Superior temporal gyrus (tissue), 1 donor: ENCODE measurements around the gene LRRTM2.
A peak's percentile ranks its signal among the peaks of the same experiment; 100 is the strongest.
"Not testable (repeated sequence)": the region's sequence is repeated elsewhere in the genome, so short reads cannot be mapped to it uniquely, and the experiment has no call there.

Experiments used
- DNase-seq: peaks from one replicate; pipeline ENCODE4 v3.0.0-alpha.2; 2016; ENCODE audit errors: extremely low spot score

The LRRTM2 gene, protein sequence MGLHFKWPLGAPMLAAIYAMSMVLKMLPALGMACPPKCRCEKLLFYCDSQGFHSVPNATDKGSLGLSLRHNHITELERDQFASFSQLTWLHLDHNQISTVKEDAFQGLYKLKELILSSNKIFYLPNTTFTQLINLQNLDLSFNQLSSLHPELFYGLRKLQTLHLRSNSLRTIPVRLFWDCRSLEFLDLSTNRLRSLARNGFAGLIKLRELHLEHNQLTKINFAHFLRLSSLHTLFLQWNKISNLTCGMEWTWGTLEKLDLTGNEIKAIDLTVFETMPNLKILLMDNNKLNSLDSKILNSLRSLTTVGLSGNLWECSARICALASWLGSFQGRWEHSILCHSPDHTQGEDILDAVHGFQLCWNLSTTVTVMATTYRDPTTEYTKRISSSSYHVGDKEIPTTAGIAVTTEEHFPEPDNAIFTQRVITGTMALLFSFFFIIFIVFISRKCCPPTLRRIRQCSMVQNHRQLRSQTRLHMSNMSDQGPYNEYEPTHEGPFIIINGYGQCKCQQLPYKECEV

DNA sequence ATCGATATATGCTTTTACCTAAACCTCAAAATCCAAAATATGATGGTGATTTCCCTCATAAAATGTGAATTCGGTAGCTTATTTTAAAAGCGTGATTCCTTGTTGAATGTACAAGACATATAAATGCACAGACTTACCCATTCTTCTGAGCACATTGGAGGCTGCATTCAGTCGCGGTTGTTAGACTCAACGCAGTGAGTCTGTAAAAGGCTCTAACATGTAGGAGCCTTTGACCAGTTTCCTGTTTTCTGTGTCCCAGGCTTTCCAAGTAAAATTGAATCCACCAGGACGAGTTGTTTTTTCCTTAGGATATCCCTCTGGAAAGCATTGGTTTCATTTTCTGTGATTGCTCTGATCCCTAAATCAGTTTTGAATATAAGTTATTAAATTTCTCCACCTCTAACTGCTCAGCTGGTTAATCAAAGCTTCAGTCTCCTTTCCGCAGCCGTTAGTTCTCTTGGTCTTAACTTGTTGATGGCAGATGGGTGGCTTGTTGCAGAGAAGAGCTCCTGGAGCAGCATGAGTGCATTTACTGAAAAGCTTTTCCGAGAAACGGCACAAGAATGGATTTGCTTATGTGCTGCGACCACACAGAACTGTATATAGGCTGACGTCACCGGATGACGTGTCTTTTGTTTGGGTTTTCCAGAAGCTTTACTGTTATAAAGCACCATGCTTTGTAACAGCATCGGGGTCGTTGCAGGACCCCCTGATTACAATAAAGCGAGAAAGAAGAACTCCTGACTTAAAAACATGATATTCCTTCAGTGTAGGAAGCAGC is at the start of gene LRRTM2:
Gene LRRTM2 (minus strand): TSS at position 565 of the 781 bp plus-strand sequence. CDS start 424 bp downstream, at position 141.
- DNase-seq: peak; percentile 97

DNA sequence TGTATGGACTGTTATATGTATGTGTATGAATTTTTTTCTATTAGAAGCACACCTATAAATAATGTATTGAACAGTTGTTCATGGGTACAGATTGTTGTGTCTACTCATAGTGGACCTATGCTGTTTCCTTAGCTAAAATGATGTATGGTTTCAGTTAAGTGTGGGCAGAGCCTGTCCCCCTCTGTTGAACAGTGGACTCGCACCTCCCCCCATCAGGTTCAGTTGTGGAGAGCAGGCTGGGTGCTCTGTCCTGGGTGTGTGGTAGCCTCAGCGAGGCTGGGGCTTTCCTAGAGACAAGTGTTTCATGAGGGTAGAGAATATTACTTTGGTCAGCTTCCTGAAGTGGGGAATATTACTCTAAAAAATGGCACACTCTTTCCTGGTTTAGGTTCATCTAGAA is 47.4 kb upstream of the LRRTM2 start:
- DNase-seq: no peak

DNA sequence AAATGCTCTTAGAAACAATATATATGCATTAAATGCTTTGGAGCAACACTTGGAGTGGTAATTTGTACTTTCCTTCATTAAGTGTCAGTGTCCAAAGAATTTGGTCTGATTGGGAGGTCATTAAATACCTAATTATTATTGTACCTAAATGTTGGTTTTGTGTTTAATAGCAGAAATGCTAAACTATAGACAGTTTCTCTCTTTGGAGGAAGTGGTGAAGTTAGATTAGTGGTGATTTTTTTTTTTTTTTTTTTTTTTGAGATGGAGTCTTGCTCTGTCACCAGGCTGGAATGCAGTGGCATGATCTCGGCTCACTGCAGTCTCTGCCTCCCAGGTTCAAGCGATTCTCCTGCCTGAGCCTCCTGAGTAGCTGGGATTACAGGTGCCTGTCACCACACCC is 46.2 kb upstream of the LRRTM2 start:
- DNase-seq: not testable (repeated sequence)

DNA sequence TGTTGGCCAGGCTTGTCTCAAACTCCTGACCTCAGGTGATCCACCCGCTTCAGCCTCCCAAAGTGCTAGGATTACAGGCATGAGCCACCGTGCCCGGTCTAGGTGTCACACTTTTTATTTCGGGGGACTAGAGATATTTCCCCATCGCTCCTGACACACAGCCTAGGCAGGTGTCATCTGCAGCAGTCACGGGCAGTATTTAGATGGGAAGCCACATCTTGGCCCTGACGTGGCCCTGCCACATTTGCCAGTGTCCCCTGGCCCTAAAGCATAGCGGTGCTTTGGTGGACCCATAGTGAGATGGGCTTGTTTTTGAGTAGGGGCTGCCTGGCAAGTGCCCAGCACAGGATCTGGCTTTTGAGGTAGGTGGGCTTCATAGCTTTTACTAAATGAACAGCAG is 45.0 kb upstream of the LRRTM2 start:
- DNase-seq: no peak

DNA sequence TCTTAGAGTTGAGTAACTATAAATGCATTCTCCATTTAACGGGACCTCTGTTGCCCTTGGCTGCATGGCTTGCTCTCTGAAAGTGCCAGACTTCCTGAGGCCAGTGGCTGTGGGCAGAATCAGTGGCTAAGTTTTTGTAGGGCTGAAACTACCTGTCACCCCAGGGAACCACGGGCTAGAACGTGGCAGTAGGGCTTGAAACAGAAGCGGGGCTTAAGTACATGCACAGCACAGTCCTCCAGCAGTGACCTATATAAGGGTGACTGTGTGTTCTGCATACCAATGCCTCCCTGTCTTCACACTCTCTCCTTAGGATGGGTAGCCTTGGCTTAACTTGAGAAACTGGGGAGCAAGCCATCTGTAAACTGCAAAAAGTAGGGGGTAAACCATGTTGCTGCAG is 43.6 kb upstream of the LRRTM2 start:
- DNase-seq: no peak

DNA sequence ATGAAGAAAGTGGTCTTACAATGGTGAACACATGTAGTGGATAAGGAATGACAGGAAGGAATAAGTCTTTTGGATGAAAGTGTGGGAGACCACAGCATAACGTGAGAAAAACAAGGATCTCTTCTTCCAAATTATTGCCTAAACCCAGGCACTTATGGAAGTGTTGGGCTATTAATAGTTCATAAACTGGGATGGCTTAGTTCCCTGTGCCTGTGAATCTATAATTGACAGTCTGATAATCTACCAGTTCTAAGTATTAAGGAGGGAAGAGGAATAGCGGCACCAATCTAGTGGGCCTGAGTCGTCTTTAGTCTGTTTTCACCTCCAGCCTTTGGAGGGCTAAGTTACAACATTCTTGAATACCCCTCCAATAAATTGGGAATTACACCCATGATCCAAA is 39.2 kb upstream of the LRRTM2 start:
- no peak for DNase-seq

DNA sequence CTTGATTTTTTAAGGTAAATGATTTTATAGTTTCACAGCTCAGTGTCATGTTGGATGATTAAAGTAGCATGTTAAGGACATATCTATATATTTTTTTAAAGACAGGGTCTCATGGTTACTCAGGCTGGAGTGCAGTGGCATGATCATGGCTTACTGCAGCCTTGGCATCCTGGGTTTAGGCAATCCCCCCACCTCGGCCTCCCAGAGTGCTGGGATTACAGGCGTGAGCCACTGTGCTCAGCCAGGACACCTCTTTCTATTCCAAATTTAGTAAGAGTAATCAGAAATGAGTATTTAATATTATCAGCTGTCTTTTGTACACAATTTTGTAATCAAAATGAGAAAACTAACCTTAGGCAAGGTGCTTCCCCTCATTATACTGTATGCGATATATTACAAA is 38.6 kb upstream of the LRRTM2 start:
- DNase-seq: no peak

DNA sequence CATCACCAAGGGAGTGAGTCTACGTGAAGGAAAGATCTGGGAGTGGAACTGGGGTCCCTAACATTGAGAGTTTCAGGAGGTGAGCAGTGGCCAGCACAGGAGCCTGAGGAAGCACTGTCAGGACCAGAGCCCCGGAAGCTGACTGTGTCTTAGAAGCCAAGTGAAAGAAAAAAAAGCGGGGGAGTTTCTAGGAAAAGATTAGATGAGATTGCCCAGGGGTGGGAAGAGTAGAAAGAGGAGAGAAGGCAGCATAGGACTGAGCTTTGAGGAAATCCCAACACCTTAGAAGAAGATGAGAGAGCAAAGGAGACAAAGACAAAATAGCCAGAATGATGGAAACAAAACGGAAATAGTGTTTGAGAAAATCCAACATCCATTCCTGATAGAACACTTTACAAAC is 37.0 kb upstream of the LRRTM2 start:
- no peak for DNase-seq

DNA sequence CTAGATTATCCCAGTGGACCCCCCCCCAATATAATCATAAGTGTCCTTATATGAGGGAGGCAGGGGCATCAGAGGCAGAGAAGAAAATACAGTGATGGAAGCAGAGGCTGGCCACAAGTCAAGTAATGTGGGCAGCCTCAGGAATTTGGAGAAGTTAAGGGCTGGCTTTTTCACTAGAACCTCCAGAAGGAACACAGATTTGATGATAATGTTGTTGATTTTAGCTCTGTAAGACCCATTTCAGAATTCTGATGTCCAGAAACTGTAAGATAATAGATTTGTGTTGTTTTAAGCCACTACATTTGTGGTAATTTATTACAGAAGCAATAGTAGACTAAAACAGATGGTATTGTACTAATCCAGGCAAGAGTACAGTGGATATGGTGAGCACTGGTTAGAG is 36.3 kb upstream of the LRRTM2 start:
- no peak for DNase-seq

DNA sequence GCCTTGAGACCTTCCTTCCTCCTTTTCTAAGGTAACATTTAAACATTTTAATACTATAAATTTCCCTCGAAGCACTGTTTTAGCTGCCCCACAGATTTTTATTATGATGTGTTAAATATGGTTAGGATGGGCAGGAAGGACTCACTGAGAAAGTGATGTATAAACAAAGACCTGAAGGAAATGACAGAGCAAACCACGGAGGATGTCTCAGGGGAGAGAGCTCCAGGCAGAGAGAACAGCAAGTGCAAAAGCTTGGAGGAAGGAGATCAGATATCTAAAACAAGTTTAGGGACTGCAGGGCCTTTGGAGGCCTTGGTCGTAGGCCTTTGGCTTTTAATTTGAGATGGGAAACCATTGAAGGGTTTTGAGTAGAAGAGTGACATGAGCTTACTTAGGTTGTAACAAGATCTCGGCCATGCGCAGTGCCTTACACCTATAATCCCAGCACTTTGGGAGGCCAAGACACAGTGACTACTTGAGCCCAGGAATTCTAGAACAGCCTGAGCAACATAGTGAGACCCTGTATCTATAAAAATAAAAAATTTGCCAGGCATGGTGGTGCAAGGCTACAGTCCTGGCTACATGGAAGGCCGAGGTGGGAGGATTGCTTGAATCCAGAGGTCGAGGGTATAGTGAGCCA is 35.5 kb upstream of the LRRTM2 start:
- no peak for DNase-seq

DNA sequence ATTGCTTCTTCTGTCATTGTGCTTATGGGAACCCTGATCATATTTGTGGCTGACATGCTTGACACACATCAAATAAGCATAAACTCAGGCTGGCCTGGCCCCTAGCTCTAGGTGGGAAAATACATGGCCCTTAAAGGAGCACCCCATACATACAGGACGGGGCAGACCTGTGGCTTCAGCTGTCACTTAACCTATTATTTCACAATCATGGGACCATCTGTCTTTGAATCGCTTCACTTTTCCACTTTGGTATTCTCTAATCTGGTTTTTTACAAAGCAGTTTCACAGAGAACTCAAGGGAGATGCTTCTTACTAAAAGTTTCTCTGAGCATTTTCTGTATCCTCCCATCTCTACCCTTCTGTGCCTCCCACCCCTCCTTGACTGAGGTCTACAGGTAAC is 34.6 kb upstream of the LRRTM2 start:
- DNase-seq: no peak

DNA sequence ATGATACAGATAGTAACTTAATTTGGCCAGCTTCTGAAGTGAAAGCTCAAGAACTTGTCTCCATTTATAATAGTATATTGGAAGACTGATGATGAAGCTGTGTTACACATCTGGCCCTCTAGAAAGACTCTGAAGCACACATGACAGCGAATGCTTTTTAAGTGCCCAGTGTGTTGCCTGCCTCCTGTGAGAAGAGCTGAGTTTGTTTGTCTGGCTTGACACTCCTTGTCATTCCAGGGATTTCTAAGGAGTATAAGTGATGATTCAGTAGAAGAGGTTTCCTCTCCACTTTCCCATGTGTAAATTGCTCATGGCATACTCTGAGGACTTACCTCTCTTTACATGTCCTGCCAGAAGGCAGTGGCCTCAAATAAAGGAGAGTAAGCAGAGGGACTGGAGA is 30.4 kb upstream of the LRRTM2 start:
- no peak for DNase-seq

DNA sequence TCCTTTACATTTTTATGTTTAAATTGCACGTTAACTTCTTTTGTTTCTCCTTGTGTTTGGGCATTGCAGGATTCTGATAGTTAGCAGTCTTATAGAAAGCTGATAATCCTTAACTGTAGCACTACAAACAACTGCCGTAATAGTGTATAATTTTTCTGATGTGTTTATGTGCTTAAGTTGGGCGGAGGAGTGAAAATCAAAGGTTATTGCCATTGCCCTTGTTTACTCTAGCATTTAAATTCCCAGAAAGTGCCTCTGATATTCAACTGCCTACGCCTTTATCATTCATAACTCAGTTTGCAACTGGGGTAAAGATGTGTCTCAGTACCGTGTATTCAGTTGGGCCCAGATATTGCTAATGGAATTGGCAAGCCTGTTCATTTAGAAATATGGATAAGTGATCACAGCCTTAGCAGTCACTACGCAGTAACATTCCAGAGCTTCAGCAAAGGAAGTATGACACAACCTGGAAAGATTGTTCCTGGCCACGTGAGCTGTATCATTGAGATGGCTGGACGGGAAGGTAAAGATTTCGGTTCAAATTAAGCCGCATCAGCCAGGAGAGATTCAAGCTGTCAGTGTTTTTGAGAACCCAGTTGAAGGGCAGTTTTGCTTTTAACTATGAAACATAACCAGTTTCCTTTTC is 28.1 kb upstream of the LRRTM2 start:
- DNase-seq: no peak

DNA sequence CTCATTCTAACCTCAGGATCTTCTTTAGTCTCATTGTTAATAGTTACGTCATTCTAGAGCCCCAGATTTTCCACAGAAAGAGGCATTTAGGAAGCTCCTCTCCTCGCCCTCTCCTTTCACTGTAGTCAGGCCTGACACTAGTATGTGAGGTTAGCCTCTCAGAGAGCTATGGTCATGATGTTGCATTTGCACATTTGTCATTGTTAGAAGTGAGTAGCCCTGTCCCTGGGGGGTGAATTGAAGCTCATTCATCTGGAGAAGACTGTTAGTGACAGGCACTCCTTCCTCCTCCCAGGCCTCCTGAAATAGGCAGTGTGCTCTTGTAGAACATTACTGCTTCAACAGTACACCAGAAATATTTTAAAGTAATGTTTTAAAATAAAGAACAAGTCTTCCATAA is 26.6 kb upstream of the LRRTM2 start:
- DNase-seq: peak; percentile 70

DNA sequence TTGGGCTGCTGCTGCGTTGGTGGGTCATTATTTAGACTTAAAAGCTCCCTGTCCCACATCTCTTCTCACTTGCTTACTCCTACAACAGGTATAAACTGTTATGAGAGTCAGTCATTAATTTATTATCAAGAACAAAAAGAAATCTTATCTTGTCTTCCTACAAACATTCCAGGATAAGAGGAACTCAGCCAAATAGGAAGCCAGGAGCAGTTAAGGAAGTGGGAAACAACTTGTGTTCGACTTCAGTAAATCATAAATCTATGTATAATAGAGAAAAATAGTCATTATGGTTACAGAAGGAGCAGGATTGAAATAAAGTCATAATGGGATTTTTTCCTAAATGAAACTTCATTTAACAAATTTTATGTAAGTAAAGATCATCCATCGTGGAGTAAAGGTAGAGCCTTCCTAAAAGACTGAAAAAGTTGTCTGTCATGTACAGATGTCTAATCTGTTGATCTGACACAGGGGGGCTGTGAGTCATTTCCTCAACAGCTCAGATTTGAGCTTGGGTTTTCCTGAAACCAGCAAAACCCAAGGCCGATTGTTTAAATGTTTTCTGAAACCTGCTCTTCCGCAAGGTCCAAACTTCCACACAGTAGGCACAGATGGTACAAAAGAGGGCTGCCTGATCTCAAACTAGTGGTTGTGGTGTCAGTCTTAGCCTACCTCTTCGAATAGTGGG is 25.3 kb upstream of the LRRTM2 start:
- no peak for DNase-seq

DNA sequence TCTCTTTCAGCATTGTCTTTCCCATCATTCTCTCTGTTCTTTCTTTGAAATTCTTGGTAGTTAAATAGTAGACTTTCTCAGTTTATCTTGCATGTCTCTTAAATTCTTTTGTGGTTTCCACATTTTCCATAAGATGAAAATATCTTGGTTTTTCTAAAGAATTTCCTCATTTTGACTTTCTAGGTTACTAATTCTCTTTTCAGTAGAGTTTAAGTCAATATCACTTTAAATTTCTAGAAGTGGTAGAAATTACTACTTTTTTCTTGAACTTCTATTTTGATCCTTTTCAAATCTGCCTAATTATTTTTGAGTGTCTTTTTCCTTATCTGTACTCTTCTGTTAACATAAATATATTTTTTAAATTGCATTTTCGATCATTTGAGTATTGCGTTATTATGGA is 23.6 kb upstream of the LRRTM2 start:
- no peak for DNase-seq

DNA sequence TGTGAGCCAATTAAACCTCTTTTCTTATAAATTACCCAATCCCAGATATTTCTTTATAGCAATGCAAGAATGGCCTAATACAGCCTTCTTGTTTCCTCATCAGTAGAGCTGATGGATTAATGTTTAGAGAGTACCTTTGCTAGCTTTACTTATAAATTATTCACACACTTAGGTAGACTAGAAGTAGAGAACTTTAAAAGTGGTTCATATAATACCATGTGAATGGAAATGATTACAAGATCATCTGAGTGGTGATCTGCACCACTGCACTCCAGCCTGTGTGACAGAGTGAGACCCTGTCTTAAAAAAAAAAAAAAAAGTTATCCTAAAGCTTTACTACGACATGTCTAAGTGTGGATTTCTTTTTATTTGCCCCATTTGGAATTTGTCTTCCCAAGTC is 23.2 kb upstream of the LRRTM2 start:
- no peak for DNase-seq

DNA sequence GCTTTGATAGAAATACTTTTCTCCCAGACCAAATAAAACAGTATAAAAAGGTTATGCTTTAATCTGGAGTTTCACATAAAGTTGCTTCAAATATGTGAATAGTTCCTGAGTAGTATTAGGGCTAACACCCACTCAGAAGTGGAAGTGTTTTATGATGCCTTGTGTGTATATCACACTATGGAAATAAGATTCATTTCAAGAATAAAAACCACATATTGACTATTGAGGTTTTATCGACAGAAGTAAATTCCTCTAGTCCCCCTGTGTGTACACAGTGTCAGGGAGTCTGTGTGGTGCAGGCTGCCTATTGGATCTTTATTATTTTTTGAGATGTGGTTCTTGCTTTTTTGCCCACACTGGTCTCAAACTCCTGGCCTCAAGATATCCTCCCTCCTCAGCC is 20.8 kb upstream of the LRRTM2 start:
- no peak for DNase-seq

DNA sequence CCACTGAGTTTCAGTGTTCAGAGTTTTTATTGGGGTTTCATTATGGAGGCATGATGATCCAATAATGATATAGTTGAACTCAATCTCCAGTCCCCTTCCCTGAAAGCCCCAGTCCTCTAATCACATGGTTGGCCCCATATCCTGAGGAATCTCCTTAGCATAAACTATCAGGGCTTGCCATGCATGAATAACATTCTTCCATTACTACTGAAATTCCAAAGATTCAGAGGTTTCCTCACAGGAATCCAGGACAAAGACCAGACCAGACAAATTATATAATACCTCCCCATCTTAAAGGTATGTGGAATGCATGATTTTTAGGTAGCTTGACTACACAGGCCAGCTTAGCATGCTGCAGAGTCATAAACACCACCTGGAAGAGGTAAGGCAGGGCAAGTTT is 15.5 kb upstream of the LRRTM2 start:
- no peak for DNase-seq

DNA sequence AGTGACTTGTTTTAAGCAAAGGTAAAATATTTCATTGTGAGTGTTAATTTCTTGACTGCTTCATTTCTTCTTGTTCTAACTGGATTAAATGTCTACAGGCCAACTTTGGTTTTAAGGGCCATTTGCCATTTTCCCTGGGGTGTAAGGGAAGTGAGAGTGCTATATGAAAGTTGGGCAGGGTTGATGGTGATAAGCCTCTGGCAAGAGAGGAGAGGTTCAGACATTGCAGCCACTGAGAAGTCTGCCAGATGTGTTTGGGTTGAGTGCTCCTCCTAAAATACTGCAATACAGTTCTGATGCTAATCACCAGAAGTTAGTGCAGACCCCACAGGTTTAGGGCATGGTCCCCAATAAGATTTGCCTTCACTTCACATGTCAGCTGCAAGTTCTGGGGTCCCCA is 14.9 kb upstream of the LRRTM2 start:
- no peak for DNase-seq

DNA sequence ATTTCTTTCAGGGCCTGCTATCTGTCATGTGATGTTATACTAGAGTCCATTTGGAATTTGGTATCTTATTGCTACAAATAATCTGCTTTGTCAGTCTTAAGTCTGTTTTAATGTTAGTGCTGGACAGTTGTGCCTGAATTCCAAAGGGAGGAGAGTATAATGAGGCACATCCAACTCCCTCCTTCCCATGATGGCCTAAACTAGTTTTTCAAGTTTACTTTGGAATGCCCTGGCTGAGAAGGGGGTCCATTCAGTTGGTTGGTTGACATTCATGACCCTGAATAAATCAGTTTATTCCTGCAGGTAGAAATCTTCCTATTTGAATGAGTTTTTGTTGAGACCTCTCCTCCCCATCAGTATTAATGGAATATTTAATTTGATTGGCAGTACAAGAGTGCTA is 9.4 kb upstream of the LRRTM2 start:
- DNase-seq: no peak
